GM13977 (cell line): ENCODE results near the gene ARHGAP4.

Source experiments
- DNase-seq: peaks from one replicate; pipeline ENCODE4 v3.0.0; 2012; ENCODE audit warnings: low spot score
- CTCF ChIP-seq: IDR thresholded peaks from 2 replicates; pipeline ENCODE4 v1.5.1; 2012; ENCODE audit warnings: mild to moderate bottlenecking, control low read depth; ENCODE audit not compliant: insufficient read depth; ENCODE audit errors: extremely low read depth, missing control alignments
- in situ Hi-C: fragments of 300-500 bp; cut with MboI; formaldehyde crosslinking; loops from one replicate; pipeline ENCODE4 v1.12.0; 2022; ENCODE audit warnings: low sequenced_read_pairs, low pct_unique_long_range_greater_than_20kb, mixed read lengths, inconsistent platforms; ENCODE audit not compliant: unreplicated experiment

ARHGAP4 gene

GRCh38 chrX:153932220-153932915 lies 6.3 kb upstream of the ARHGAP4 start:
- no peak for DNase-seq
- in situ Hi-C loops = loop anchor here (25.0 kb wide), 1 partner anchor 970 kb away; no protein-coding TSS in a partner anchor
- TF ChIP-seq CTCF = no peak

- DNase-seq = no peak
- TF ChIP-seq CTCF = no peak
- in situ Hi-C loops = loop anchor here (25.0 kb wide), 1 partner anchor 969 kb away; no protein-coding TSS in a partner anchor
Measured at GRCh38 chrX:153931748-153932147, 5.7 kb upstream of the ARHGAP4 start.

- in situ Hi-C loops = loop anchor here (25.0 kb wide), 1 partner anchor 969 kb away; no protein-coding TSS in a partner anchor
- no peak for TF ChIP-seq CTCF
- no peak for DNase-seq
Measured at GRCh38 chrX:153931151-153931550, 5.1 kb upstream of the ARHGAP4 start.

- no peak for TF ChIP-seq CTCF
- no peak for DNase-seq
- in situ Hi-C loops = loop anchor here (25.0 kb wide), 1 partner anchor 968 kb away; no protein-coding TSS in a partner anchor
Measured at GRCh38 chrX:153930011-153930910, 4.2 kb upstream of the ARHGAP4 start.

GRCh38 chrX:153929576-153929975 lies 3.5 kb upstream of the ARHGAP4 start:
- no peak for TF ChIP-seq CTCF

GRCh38 chrX:153928846-153929245 lies 2.8 kb upstream of the ARHGAP4 start:
- in situ Hi-C loops = loop anchor here (25.0 kb wide), 1 partner anchor 967 kb away; no protein-coding TSS in a partner anchor
- TF ChIP-seq CTCF = no peak
- DNase-seq = no peak

More at GRCh38 chrX:153929576-153929975, 3.5 kb upstream of the ARHGAP4 start:
- DNase-seq = no peak
- in situ Hi-C loops = loop anchor here (25.0 kb wide), 1 partner anchor 967 kb away; no protein-coding TSS in a partner anchor
